Natural killer cell (primary cell): ENCODE results near the gene GTF2IRD1. TPM values are rescaled to one million over a fixed set of nuclear protein-coding genes. Genes with fewer than 3 reads are reported as not detected.
"Not testable (repeated sequence)": the region's sequence is repeated elsewhere in the genome, so short reads cannot be mapped to it uniquely, and the experiment has no call there.

Source experiments
- ATAC-seq, 3 donors: fragments of 150-1000 bp in 2 of 3; fragments of 200-7000 bp in 1 of 3; cut with Tn5 transposase; 1 replicate in 1 of 3; 2 replicates in 2 of 3; pipeline ENCODE4 v1.10.0; 2021; ENCODE audit warnings: mild to moderate bottlenecking in 2 of 3, moderate library complexity in 2 of 3
- DNase-seq, 2 donors: peaks; one replicate each; pipeline versions ENCODE4 v3.0.0 to v3.0.0-alpha.2; 2013 to 2021; ENCODE audit warnings: mixed read lengths in 1 of 2
- H3K27ac ChIP-seq: one replicate; pipeline ENCODE4 v1.5.1; 2013; ENCODE audit warnings: mild to moderate bottlenecking, low read length
- H3K27me3 ChIP-seq: one replicate; pipeline ENCODE4 v1.6.1; 2013; ENCODE audit warnings: low read length; ENCODE audit not compliant: control insufficient read depth, insufficient read depth
- H3K36me3 ChIP-seq: one replicate; pipeline ENCODE4 v1.6.1; 2013; ENCODE audit warnings: low read length; ENCODE audit not compliant: control insufficient read depth, insufficient read depth
- H3K4me1 ChIP-seq: one replicate; pipeline ENCODE4 v1.6.1; 2013; ENCODE audit warnings: low read length; ENCODE audit not compliant: control insufficient read depth, insufficient read depth
- H3K4me3 ChIP-seq: one replicate; pipeline ENCODE4 v1.5.1; 2013; ENCODE audit warnings: low read length
- H3K9me3 ChIP-seq: one replicate; pipeline ENCODE4 v1.6.1; 2013; ENCODE audit warnings: low read length; ENCODE audit not compliant: control insufficient read depth, insufficient read depth
- H3K27ac Mint-ChIP-seq, 2 donors: one replicate each; pipeline ENCODE4 v1.8.0; 2022; ENCODE audit warnings: mild to moderate bottlenecking in 2 of 2, mixed read lengths in 2 of 2, moderate library complexity in 1 of 2
- H3K27me3 Mint-ChIP-seq, 2 donors: one replicate each; pipeline ENCODE4 v1.8.0; 2022; ENCODE audit warnings: low read depth in 2 of 2, mixed read lengths in 2 of 2
- H3K36me3 Mint-ChIP-seq: one replicate; pipeline ENCODE4 v1.8.0; 2022; ENCODE audit warnings: mixed read lengths
- H3K4me1 Mint-ChIP-seq, 2 donors: one replicate each; pipeline ENCODE4 v1.8.0; 2022; ENCODE audit warnings: mixed read lengths in 2 of 2
- H3K4me3 Mint-ChIP-seq: one replicate; pipeline ENCODE4 v1.8.0; 2022; ENCODE audit warnings: mild to moderate bottlenecking, moderate library complexity, mixed read lengths
- H3K9me3 Mint-ChIP-seq, 2 donors: one replicate each; pipeline ENCODE4 v1.8.0; 2022; ENCODE audit warnings: mixed read lengths in 2 of 2
- WGBS: methylation state at CpG from one replicate; pipeline ENCODE4 v1.1.7; 2013; ENCODE audit warnings: missing lambda C conversion rate; ENCODE audit not compliant: insufficient coverage; 5-methylcytosine and 5-hydroxymethylcytosine counted together
- intact Hi-C: fragments of 100-400 bp; cut with micrococcal nuclease; formaldehyde crosslinking; loops from one replicate; pipeline ENCODE4 v1.14.2; 2022
- total RNA-seq, 4 donors: library from RNA; stranded (reverse); fragments of 120-200 nt in 1 of 4; gene quantifications; one replicate each; pipeline versions ENCODE4 v1.2.3 to v1.2.4, GENCODE V29; 2013 to 2022

GTF2IRD1 gene
- total RNA-seq, 3 donors from 2014 or later (not counting 1 experiment from before 2014, with no cell fraction given): not detected

- 48% methylated on average over 5 of the region's 9 CpGs for WGBS
Observed at GRCh38 chr7:74650493-74651132, 196.9 kb downstream of the GTF2IRD1 start.

GRCh38 chr7:74651133-74651504, 197.4 kb downstream of the GTF2IRD1 start:
- H3K27me3 ChIP-seq, H3K4me3 Mint-ChIP-seq, H3K36me3 ChIP-seq, ATAC-seq, intact Hi-C loops, H3K9me3 Mint-ChIP-seq, H3K27me3 Mint-ChIP-seq, DNase-seq, H3K27ac ChIP-seq, H3K9me3 ChIP-seq, H3K36me3 Mint-ChIP-seq, H3K4me3 ChIP-seq: not testable (repeated sequence)
- peaks cover 11% of the 10 kb centered on the region for H3K4me1 ChIP-seq
- Mint-ChIP-seq H3K27ac (peak overlapping the region in 1 of 2 donors; percentile 95), H3K4me1 (peaks cover 18% of the 10 kb centered on the region in 2 donors)
- 95% methylated on average over 11 of the region's 12 CpGs for WGBS

More at GRCh38 chr7:74650493-74651132, 196.9 kb downstream of the GTF2IRD1 start:
- H3K9me3 Mint-ChIP-seq, H3K36me3 ChIP-seq, H3K9me3 ChIP-seq, H3K36me3 Mint-ChIP-seq, H3K27me3 ChIP-seq, intact Hi-C loops, H3K4me1 ChIP-seq, H3K27me3 Mint-ChIP-seq: not testable (repeated sequence)
- peak; percentile 47 to 55 (median 49) for ATAC-seq
- peak overlapping the region; percentile 86 for H3K4me3 Mint-ChIP-seq
- Histone ChIP-seq H3K27ac (peak overlapping the region; percentile 82), H3K4me3 (peak overlapping the region; percentile 34)
- H3K27ac Mint-ChIP-seq: peak overlapping the region; percentile 86 to 95
- peaks cover 13 to 14% of the 10 kb centered on the region in 2 donors for H3K4me1 Mint-ChIP-seq
- peak in 1 of 2 donors; percentile 36 for DNase-seq

Other genes starting within 250 kb of the GTF2IRD1 start
- gene LAT2, start 243.9 kb upstream of the GTF2IRD1 start, total RNA-seq: 100 to 1,000 TPM; 124 to 163 (median 145) TPM
- gene RFC2, start 199.5 kb upstream of the GTF2IRD1 start, total RNA-seq: 10 to 100 TPM; 16.9 to 26.5 (median 20.5) TPM
- 10 to 100 TPM in 2 of 3 donors, 1 to 10 TPM in 1; 8.5 to 14.7 (median 10.5) TPM for gene CLIP2, start 164.5 kb upstream of the GTF2IRD1 start, total RNA-seq
- gene GTF2I, start 203.8 kb downstream of the GTF2IRD1 start, total RNA-seq: 100 to 1,000 TPM; 153 to 222 (median 188) TPM